ENCODE results near the gene ATP8A2.

DNA sequence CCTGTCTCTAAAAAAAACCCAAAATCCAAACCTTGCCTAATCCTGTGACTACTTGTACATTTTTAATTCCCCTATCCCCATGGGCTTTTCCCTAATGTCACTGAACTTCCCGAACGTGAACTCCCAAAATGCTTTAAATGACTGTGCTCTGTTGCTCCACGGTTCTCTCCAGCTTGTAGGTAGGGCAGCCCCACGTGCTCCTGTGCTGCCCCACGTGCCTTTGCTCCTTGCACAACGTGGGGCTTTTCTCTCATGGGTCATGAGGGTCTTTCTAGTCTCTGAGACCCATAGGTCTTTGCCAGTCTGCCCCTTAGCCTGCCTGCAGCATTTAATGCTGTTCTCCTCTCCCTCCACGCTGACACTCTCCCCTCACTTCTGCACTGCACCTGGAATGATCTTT, 558.0 kb downstream of the ATP8A2 start:
- TF ChIP-seq, protein P1, sequence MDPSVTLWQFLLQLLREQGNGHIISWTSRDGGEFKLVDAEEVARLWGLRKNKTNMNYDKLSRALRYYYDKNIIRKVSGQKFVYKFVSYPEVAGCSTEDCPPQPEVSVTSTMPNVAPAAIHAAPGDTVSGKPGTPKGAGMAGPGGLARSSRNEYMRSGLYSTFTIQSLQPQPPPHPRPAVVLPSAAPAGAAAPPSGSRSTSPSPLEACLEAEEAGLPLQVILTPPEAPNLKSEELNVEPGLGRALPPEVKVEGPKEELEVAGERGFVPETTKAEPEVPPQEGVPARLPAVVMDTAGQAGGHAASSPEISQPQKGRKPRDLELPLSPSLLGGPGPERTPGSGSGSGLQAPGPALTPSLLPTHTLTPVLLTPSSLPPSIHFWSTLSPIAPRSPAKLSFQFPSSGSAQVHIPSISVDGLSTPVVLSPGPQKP (IDR thresholded peaks at IDR 0.05; ENCODE audit: borderline replicate concordance, low read depth, low read length) = no peak
- no peak for TF ChIP-seq RAD21 (IDR thresholded peaks at IDR 0.05; ENCODE audit: low read length)
- TF ChIP-seq MAFK (IDR thresholded peaks at IDR 0.05; ENCODE audit: low read depth, low read length) = no peak
- no peak for TF ChIP-seq CEBPB (IDR thresholded peaks at IDR 0.05; ENCODE audit: low read depth, low read length)
- no peak for TF ChIP-seq CTCF (conservative IDR thresholded peaks at IDR 0.05; ENCODE audit: low read depth, low read length)
- no peak for TF ChIP-seq MXI1 (IDR thresholded peaks at IDR 0.05; ENCODE audit: borderline replicate concordance, low read depth, low read length)
